ENCODE measurements around the gene MREG.

DNA sequence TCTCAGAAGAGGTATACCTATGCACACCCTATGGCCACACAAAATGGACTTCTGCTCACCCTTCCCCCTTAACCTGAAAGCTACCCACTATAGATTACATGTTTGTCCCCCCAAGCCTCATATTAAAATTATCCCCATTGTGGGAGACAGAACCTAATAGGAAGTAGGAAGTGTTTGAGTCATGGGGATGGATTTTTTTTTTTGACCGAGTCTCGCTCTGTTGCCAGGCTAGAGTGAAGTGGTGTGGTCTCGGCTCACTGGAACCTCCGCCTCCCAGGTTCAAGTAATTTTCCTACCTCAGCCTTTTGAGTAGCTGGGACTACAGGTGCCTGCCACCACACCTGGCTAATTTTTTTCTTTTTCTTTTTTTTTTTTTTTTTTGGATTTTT, 98.6 kb downstream of the MREG start:
- TF ChIP-seq, protein P1, sequence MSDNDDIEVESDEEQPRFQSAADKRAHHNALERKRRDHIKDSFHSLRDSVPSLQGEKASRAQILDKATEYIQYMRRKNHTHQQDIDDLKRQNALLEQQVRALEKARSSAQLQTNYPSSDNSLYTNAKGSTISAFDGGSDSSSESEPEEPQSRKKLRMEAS (IDR thresholded peaks at IDR 0.05): no peak
- TF ChIP-seq NR2F2 (IDR thresholded peaks at IDR 0.05) (no peak), EGR1 (IDR thresholded peaks at IDR 0.05; ENCODE audit: low read depth in 2 of 2) (no peak), YY1 (IDR thresholded peaks at IDR 0.05) (no peak), RAD21 (IDR thresholded peaks at IDR 0.05) (no peak)
- TF ChIP-seq, protein P2, sequence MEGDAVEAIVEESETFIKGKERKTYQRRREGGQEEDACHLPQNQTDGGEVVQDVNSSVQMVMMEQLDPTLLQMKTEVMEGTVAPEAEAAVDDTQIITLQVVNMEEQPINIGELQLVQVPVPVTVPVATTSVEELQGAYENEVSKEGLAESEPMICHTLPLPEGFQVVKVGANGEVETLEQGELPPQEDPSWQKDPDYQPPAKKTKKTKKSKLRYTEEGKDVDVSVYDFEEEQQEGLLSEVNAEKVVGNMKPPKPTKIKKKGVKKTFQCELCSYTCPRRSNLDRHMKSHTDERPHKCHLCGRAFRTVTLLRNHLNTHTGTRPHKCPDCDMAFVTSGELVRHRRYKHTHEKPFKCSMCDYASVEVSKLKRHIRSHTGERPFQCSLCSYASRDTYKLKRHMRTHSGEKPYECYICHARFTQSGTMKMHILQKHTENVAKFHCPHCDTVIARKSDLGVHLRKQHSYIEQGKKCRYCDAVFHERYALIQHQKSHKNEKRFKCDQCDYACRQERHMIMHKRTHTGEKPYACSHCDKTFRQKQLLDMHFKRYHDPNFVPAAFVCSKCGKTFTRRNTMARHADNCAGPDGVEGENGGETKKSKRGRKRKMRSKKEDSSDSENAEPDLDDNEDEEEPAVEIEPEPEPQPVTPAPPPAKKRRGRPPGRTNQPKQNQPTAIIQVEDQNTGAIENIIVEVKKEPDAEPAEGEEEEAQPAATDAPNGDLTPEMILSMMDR (IDR thresholded peaks at IDR 0.05; ENCODE audit: low read depth, low read length, missing input control): no peak
- TF ChIP-seq, protein P3, sequence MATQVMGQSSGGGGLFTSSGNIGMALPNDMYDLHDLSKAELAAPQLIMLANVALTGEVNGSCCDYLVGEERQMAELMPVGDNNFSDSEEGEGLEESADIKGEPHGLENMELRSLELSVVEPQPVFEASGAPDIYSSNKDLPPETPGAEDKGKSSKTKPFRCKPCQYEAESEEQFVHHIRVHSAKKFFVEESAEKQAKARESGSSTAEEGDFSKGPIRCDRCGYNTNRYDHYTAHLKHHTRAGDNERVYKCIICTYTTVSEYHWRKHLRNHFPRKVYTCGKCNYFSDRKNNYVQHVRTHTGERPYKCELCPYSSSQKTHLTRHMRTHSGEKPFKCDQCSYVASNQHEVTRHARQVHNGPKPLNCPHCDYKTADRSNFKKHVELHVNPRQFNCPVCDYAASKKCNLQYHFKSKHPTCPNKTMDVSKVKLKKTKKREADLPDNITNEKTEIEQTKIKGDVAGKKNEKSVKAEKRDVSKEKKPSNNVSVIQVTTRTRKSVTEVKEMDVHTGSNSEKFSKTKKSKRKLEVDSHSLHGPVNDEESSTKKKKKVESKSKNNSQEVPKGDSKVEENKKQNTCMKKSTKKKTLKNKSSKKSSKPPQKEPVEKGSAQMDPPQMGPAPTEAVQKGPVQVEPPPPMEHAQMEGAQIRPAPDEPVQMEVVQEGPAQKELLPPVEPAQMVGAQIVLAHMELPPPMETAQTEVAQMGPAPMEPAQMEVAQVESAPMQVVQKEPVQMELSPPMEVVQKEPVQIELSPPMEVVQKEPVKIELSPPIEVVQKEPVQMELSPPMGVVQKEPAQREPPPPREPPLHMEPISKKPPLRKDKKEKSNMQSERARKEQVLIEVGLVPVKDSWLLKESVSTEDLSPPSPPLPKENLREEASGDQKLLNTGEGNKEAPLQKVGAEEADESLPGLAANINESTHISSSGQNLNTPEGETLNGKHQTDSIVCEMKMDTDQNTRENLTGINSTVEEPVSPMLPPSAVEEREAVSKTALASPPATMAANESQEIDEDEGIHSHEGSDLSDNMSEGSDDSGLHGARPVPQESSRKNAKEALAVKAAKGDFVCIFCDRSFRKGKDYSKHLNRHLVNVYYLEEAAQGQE (IDR thresholded peaks at IDR 0.05): no peak

All from liver (tissue), 3 donors.